ENCODE measurements around the gene ARL5B.
"Not testable (repeated sequence)": the region's sequence is repeated elsewhere in the genome, so short reads cannot be mapped to it uniquely, and the experiment has no call there.

The ARL5B gene

DNA sequence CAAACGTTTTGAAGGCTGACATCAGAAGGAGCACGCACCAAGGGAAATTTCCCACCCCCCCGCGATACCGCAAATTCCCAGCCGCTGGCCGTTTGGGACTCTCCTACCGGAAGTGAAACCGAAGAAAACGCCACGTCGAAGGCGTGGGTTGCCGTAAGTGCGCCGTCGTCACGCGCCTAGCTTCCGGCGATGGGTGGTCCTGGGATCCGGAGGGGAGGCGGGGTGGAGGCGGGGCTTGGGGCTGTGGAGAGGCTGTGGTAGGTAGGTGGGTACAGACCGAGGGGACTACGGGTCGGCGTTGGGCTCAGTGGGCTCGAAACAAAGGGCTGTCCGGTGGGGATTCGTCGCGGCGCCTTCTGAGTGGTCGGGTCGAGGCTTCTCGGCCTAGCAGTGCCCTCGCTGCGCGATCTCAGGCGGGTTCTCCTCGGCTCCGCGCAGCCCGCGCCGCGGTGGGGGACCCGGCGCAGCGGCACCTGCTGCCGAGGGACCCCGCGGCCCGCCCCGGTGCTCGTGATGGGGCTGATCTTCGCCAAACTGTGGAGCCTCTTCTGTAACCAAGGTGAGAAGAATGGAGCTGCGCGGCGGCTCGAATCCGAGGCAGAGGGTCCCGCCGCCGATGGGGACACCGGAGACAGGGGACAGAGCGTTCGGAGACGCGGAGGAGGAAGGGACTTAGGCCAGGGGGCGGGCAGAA, at the start of gene ARL5B:
TSS of gene ARL5B (plus strand) at position 307 of the 694 bp plus-strand sequence. CDS start at position 514, 207 bp downstream.
- peak; percentile 99 for DNase-seq

GRCh38 chr10:18610517-18610916, 48.7 kb upstream of the ARL5B start:
- peak; percentile 40 for DNase-seq

GRCh38 chr10:18611168-18611567, 48.1 kb upstream of the ARL5B start:
- no peak for DNase-seq

DNA sequence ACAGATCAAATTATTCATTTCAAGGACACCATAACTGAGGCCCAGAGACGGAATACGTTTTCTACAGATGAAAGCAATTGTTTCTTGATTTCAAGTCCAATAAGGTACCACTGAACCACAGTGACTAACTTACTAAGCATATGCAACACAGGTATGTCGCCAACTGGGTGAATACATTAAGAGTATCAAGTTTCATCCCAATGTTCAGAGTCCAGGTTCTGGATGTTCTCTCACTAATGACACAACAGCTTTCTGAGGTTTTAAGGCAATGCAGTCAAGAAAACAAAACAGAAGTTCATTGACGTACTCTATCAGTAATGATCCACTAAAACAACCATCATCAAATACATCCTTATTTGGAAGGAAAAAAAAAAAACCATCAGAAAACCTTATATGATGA, 43.6 kb upstream of the ARL5B start:
- no peak for DNase-seq

DNA sequence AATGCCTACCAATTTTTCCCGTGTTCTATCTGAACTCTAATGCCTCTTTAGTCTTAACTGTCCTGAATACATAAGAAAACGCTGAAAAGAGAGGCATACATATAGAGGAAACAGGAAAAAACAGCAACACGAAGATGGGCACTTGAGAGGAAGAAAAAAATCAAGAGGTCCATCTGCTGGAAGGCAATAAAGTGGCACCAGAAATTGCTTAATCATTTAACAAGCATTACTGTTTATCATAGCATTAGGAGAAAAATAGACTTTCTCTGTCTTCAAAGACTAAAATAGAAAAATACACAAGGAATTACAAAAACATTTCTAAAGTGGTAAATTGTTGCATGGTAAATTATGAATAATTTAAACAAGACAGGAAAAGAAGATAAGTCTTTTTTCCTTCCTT, 42.9 kb upstream of the ARL5B start:
- DNase-seq, result no peak

GRCh38 chr10:18619016-18619415, 40.2 kb upstream of the ARL5B start:
- DNase-seq, result no peak

- DNase-seq, result no peak
These were observed 38.4 kb upstream of the ARL5B start for GRCh38 chr10:18620856-18621255.

GRCh38 chr10:18623671-18624070, 35.6 kb upstream of the ARL5B start:
- DNase-seq, result peak; percentile 37

DNA sequence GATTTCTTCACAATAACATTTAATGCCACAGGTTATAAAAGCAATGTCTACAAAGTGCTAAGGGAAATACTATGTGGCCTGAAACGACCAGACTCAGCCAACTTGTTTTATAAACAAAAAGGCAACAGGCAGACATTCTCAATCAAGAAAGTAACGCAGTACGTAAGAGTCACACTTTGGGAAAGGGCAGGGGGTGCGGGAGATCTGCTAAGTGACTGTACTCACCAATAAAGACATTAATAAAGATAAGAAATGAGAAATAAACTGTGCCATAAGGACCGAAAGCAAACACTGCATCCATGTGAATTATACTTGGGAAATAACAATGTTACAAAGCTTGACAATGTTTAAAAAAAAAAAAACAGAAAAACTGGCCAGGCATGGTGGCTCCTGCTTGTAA, 33.3 kb upstream of the ARL5B start:
- DNase-seq, result no peak

GRCh38 chr10:18627452-18628018, 31.7 kb upstream of the ARL5B start:
- DNase-seq, result peak; percentile 71

- DNase-seq, result not testable (repeated sequence)
These were observed 26.7 kb upstream of the ARL5B start for GRCh38 chr10:18632500-18632899.

DNA sequence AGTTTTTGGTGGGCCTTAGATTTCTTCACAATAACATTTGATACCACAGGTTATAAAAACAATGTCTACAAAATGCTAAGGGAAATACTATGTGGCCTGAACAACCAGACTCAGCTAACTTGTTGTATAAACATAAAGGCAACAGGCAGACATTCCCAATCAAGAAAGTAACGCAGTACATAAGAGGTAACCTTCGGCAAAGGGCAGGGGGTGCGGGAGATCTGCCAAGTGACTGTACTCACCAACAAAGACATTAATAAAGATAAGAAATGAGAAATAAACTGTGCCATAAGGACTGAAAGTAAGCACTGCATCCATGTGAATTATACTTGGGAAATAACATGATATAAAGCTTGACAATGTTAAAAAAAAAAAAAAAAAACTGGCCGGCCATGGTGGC, 23.2 kb upstream of the ARL5B start:
- DNase-seq, result no peak

DNA sequence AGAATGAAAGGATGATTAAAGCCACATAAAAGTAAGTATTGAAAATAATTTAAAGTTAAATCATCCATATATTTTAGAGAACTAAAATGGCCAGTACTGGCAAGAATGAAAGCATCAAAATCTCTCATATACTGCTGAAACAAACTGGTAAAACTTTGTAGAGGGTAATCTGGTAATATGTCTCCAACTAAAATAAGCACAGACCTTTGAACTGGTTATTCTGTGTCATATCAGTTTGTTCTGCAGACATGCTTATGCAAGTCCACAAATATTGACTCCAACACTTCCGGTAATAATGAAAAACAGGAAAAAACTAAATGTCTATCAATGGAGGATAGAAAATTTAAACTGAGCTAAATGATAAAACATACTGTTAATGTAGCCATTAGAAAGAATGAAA, 21.8 kb upstream of the ARL5B start:
- not testable (repeated sequence) for DNase-seq

- DNase-seq, result not testable (repeated sequence)
These were observed 19.5 kb upstream of the ARL5B start for GRCh38 chr10:18639719-18640118.

DNA sequence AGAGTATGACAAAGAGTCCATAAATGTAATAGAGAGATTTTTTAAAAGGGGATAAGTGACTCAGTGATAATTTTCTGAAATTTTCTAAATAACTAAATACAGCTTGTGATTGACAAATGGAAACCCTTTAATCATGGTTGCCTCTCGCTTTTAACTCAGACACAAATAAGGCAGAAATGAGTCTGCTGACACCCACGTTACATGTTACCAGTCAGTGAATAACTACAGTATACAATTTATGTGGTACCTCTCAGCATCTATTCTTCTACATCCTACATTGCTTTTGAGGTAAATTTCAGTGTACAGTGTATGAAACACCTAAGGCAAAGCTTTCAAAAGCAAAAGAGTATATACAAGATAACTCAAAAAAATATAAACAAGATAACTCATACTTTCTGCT, 12.1 kb upstream of the ARL5B start:
- no peak for DNase-seq

GRCh38 chr10:18647945-18648344, 11.3 kb upstream of the ARL5B start:
- no peak for DNase-seq

DNA sequence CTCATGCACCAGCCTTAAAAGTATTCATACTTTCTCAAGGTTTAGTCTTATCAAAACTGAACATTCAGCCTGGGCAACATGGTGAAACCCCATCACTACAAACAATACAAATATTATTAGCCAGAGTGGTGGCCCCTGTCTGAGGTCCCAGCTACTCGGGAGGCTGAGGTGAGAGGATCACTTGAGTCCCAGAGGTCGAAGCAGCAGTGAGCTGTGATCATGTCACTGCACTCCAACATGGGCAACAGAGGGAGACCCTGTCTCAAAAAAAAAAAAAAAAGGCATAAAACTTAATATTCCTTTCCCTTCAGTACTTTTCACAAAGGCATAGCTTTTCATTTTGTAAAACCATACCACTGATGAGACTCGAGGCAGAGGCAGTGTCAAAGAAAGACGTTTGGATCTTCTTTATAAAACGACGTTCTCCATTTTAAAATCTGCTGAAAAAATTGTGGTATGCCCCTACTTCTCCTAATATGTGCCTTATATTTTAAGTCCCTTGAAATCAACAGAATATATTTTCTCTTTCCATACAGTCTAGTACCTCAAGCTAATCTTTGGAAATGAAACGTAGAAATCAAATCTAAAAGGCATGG, 9.8 kb upstream of the ARL5B start:
- DNase-seq, result no peak

- no peak for DNase-seq
These were observed 8.7 kb upstream of the ARL5B start for GRCh38 chr10:18650404-18650997.

GRCh38 chr10:18651324-18652007, 7.8 kb upstream of the ARL5B start, which contains the start of gene NSUN6:
Gene NSUN6, minus strand, starts transcription at chr10:18651587. Its CDS starts 384 bp downstream, at chr10:18651203.
- peak; percentile 81 for DNase-seq

DNA sequence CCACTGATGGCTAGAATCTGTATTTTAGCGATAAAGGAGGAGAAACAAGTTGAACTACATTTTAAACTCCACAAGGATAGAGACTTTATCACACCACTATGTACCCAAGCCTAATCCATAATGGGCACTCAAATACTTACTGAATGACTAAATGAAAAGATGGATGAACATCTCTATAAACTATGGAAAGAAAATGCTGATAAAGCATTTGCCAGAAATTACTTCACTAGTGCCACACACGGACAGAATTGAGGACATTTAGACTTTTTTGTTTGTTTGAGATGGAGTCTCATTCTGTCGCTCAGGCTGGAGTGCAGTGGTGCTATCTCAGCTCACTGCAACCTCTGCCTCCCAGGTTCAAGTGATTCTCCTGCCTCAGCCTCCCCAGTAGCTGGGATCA, 6.1 kb upstream of the ARL5B start:
- DNase-seq, result no peak

DNA sequence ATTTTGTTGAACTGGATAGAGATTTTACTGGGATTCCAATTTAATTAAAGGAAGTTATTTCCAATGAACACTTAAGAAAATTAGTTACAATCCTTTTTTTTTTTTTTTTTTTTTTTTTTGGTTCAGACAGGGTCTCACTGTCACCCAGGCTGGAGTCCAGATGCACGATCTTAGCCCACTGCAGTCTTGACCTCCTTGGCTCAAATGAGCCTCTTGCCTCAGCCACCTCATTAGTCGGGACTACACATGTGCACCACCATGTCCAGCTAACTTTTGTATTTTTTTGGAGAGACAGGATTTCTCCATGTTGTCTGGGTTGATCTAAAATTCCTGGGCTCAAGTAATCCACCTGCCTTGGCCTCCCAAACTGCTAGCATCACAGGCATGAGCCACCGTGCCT, 2.5 kb upstream of the ARL5B start:
- no peak for DNase-seq

GRCh38 chr10:18658271-18659124, 733 bp upstream of the ARL5B start:
- peak; percentile 38 for DNase-seq

Data from fibroblast of skin of right quadriceps (primary cell).